Measurements from ENCODE around the gene NCAM2.
"Not testable (repeated sequence)": the region's sequence is repeated elsewhere in the genome, so short reads cannot be mapped to it uniquely, and the experiment has no call there.

The NCAM2 gene

GRCh38 chr21:21111309-21111920 lies 113.2 kb downstream of the NCAM2 start:
- DNase-seq = no peak

- no peak for DNase-seq
Observed at GRCh38 chr21:21114461-21114860, 116.3 kb downstream of the NCAM2 start.

DNA sequence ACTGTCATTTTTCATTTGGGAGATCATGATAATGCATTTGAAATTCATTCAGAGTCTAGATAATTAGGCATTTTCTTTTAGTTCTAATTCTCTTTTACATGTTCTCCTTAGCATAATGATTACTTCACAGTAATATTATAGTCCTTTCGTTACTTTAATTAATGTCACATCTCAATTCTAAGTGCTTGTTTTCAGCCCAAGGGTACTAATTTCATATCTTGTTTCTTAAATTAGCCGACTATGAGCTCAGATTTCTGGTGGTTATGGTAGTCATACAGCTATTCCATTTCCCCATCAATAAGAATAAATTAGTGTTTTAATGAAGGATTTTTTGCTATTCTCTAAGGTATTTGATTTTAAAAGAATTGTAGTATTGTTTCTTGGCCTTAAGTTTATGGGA lies 120.9 kb downstream of the NCAM2 start:
- DNase-seq = no peak

DNA sequence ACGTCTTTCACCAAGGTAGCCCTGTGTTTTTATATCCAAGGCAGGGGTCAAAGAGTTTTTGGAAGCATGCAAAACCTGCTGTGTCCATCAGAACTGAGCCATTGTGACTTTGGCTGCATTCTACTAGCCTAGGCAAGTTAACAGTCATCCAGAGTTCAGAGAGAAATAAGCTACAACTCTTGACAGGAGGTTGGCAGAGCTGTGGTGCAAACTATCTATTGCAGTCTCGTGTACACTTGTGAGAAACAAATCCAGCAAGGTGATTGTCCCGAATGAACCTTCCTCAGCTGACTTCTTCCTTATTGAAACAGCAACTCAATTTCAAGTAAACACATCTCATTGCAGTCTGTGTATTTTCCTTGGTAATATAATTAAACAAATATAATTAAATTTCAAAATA lies 124.5 kb downstream of the NCAM2 start:
- no peak for DNase-seq

GRCh38 chr21:21132390-21132789 lies 134.2 kb downstream of the NCAM2 start:
- no peak for DNase-seq

DNA sequence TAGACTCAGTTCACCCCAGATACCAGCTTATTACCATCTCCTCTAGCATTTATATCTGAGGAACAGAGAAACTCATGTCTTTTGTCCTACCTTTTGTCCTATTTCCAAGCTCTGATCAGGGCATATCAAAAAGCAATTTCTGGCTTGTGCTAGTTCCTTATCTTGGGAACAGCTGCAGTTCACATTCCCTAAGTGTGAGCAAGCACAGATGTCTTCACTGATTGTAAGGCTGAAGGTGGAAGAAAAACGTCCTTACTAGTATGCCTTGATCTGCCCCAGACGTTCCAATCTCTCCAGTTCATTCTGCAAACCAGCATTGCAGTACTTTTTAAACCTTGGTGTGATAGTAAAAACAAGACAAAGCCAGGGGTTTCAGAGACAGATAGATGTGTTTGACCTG lies 139.8 kb downstream of the NCAM2 start:
- DNase-seq = no peak

DNA sequence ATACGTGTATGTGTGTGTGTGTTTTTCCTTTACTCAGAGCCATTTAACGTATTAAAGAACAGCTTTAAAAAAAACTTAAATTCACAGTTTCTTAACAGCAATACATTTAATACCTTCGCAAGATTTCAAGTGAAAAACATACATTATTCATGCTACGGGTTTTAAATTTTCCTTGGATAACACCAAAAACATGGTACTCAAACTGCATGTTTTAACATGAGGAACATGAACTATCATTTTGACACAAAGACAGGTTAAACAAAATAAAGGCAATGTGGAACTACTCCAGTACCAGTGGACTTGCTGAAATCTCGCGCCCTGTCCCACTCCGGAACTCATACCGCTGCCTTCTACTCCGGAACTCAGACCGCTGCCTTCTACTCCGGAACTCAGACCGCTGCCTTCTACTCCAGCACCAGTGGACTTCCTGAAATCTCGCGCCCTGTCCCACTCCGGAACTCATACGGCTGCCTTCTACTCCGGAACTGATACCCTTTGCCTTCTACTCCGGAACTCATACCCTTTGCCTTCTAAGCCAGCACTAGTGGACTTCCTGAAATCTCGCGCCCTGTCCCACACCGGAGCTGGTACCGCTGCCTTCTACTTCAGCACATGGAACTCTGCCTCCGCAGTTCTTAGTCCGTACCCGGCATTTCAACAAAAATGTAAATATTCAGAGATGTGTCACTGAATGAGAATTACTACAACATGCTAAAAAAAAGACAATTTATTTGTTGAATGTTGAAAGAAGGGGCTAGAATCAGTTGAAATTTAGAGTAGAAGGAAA lies 148.6 kb downstream of the NCAM2 start:
- DNase-seq = no peak

DNA sequence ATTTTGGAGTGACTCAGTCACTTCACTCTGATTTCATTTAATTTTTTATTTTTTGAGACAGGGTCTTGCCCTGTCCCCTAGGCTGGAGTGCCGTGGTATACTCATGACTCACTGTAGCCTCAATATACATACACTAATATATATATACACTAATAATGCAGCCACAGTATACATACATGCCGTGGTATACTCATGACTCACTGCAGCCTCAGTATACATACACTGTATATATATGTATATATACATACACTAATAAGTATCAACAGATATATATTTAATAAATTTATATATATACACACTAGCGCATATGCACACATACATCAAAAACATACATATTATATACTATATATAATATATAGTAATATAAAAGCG lies 149.2 kb downstream of the NCAM2 start:
- DNase-seq = no peak

- no peak for DNase-seq
Observed at GRCh38 chr21:21148009-21148408, 149.8 kb downstream of the NCAM2 start.

GRCh38 chr21:21148514-21148913 lies 150.3 kb downstream of the NCAM2 start:
- DNase-seq = no peak

DNA sequence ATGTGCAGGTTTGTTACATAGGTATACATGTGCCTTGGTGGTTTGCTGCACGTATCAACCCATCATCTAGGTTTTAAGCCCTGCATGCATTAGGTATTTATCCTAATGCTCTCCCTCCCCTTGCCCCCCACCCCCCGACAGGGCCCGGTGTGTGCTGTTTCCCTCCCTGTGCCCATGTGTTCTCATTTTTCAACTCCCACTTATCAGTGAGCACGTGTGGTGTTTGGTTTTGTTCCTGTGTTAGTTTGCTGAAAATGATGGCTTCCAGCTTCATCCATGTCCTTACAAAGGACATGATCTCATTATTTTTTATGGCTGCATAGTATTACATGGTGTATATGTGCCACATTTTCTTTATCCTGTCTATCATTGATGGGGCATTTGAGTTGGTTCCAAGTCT lies 151.2 kb downstream of the NCAM2 start:
- DNase-seq = not testable (repeated sequence)

DNA sequence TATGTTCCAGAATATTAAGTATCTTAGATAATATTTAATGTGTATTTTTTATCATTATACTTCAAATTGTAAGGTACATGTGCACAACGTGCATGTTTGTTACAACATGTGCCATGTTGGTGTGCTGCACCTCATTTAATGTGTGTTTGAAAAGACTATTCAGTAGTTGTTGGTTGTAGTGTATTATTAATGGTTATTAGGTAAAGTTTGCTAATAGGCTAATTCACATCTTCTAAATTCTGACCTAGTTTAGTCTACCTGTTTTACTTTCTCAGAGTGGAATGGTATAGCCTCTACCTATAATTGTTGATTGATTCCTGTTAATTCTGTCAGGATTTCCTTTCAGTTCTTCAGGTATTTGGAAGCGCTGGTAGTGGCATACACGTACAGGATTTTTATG lies 153.0 kb downstream of the NCAM2 start:
- no peak for DNase-seq

DNA sequence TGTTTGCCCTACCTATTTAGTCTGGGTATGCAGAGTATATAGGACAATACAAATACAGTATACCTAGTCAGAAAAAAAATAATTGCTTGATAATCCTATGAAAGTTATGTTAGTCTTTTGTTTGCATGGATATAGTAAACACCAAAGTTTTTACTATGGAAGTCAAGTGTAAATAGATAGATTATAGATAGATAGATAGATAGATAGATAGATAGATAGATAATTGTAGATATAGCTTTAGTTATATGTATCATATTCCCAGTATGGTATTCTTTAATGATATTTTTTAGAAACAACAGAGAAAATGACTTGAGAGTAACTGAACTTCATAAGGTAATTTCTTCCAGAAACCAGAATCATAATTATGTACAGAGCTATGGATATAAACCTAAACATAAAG lies 158.2 kb downstream of the NCAM2 start:
- DNase-seq = no peak

- DNase-seq = no peak
Observed at GRCh38 chr21:21156957-21157356, 158.7 kb downstream of the NCAM2 start.

DNA sequence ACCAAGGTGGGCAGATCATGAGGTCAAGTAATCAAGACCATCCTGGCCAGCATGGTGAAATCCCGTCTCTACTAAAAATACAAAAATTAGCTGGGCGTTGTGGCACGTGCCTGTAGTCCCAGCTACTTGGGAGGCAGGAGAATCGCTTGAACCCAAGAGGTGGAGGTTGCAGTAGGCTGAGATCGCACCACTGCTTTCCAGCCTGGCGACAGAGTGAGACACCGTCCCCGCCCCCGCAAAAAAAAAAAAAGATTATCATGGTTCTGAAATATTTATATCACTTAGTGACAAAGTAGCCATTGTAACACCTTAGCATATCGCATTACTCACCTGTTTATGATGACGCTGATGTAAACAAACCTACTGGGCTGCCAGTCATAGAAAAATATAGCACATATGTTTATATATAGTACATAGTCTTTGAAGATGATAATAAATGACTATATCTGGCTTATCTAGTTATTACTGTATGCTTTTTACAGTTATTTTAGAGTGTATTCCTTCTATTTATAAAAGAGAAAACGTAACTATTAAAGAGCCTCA lies 160.2 kb downstream of the NCAM2 start:
- DNase-seq = no peak

- DNase-seq = no peak
Observed at GRCh38 chr21:21159253-21159899, 161.2 kb downstream of the NCAM2 start.

DNA sequence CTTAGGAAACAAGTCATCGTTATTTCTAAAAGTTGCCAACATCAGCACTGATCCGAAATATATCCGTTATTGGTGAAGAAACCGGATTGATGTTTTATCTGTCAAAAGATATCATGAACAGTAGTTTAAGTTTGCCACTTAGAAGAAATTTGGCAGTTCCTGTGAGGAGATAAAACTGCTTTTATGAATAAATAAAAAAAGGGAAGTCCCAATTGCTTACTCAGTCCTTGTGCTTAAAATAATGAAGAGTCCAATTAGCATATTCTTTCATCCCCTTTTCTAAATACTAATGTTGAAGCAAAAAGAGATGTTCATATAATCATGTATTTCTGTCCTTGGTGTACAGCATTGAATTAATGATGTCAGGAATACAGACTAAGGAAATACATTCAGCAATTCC lies 164.6 kb downstream of the NCAM2 start:
- no peak for DNase-seq

GRCh38 chr21:21163904-21164303 lies 165.7 kb downstream of the NCAM2 start:
- DNase-seq = no peak

- no peak for DNase-seq
Observed at GRCh38 chr21:21165063-21165645, 166.9 kb downstream of the NCAM2 start.

GRCh38 chr21:21174676-21175075 lies 176.5 kb downstream of the NCAM2 start:
- no peak for DNase-seq

DNA sequence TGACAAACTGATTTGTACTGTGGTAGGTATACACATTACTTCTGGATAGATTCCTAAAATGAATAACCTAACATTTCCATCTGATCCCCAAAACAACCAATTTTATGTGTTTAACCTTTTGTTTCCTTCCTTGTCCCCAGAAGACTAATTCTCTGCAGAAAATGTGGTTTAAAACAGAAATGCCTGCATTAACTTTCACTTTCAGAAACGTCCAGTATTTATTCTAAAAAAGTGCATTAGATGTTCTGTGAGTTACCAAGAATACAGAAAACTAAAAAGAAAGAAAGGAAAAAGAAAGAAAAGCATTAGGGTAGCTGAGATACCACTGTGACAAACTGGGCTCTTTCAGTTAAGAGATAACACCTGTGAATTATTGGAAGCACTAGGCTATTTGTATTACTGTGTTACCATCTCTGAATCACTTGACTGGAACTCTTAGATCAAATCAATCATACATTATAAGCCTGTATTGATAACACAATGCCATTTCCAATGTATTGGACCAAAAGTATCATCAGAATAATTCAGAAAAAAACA lies 177.7 kb downstream of the NCAM2 start:
- DNase-seq = no peak

GRCh38 chr21:21177353-21177986 lies 179.3 kb downstream of the NCAM2 start:
- no peak for DNase-seq
